Measurements from ENCODE around the gene CTXN1.
A peak's percentile ranks its signal among the peaks of the same experiment; 100 is the strongest.

Gene CTXN1

DNA sequence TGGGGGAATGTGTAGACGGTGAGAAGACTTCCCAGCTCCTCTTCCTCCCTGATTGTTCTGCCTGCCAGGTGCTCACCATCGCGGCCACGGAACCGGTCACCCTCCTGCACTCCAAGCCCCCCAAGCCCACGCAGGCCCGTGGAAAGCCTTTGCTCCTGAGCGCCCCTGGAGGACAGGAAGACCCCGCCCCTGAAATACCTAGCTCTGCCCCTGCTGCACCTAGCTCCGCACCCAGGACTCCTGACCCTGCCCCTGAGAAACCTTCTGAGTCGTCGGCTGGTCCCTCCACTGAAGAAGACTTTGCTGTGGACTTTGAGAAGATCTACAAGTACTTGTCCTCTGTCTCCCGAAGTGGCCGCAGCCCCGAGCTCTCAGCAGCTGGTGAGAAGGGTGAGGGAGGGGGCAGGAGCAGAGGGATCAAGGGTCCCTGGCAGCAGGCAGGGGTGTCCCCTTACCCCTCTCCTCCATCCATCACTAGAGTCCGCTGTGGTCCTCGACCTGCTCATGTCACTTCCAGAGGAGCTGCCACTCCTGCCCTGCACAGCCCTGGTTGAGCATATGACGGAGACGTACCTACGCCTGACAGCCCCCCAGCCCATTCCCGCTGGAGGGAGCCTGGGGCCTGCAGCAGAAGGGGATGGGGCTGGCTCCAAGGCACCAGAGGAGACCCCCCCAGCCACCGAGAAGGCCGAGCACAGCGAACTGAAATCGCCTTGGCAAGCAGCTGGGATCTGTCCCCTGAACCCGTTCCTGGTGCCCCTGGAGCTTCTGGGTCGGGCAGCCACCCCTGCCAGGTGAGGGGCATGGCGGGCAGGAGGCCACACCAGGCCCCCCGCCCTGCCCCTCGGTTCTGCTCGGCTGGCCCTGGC, 3.7 kb downstream of the CTXN1 start:
- DNase-seq (ENCODE audit: extremely low spot score) = no peak
- TF ChIP-seq TARDBP (IDR thresholded peaks at IDR 0.05) (no peak), LEF1 (IDR thresholded peaks at IDR 0.05; ENCODE audit: borderline replicate concordance) (no peak), SUZ12 (IDR thresholded peaks at IDR 0.05) (no peak), SP1 (IDR thresholded peaks at IDR 0.05) (no peak), FOXM1 (IDR thresholded peaks at IDR 0.05; ENCODE audit: borderline replicate concordance) (no peak), BHLHE40 (IDR thresholded peaks at IDR 0.05; ENCODE audit: borderline replicate concordance) (no peak), ELF4 (IDR thresholded peaks at IDR 0.05) (no peak), HDGF (IDR thresholded peaks at IDR 0.05; ENCODE audit: borderline replicate concordance) (no peak), CTBP1 (IDR thresholded peaks at IDR 0.05; ENCODE audit: borderline replicate concordance) (no peak), NFRKB (IDR thresholded peaks at IDR 0.05) (no peak), L3MBTL2 (conservative IDR thresholded peaks at IDR 0.05) (no peak), ARNT (IDR thresholded peaks at IDR 0.05) (no peak), ZNF384 (IDR thresholded peaks at IDR 0.05) (no peak), FOXK2 (IDR thresholded peaks at IDR 0.05) (no peak), FOXA1 (IDR thresholded peaks at IDR 0.05) (no peak)
- TF ChIP-seq, protein P1, sequence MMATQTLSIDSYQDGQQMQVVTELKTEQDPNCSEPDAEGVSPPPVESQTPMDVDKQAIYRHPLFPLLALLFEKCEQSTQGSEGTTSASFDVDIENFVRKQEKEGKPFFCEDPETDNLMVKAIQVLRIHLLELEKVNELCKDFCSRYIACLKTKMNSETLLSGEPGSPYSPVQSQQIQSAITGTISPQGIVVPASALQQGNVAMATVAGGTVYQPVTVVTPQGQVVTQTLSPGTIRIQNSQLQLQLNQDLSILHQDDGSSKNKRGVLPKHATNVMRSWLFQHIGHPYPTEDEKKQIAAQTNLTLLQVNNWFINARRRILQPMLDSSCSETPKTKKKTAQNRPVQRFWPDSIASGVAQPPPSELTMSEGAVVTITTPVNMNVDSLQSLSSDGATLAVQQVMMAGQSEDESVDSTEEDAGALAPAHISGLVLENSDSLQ (IDR thresholded peaks at IDR 0.05) = no peak
- POLR2A ChIA-PET = interaction anchor here (1.4 to 3.3 kb wide), 2 partner anchors 22 to 35 kb away, joined by 6 to 27 read pairs; partner anchors contain the start of genes LRRC8E and TIMM44
- CTCF ChIA-PET = interaction anchor here (2.9 kb wide), 1 partner anchor 53 kb away, joined by 19 read pairs; no protein-coding TSS in a partner anchor

DNA sequence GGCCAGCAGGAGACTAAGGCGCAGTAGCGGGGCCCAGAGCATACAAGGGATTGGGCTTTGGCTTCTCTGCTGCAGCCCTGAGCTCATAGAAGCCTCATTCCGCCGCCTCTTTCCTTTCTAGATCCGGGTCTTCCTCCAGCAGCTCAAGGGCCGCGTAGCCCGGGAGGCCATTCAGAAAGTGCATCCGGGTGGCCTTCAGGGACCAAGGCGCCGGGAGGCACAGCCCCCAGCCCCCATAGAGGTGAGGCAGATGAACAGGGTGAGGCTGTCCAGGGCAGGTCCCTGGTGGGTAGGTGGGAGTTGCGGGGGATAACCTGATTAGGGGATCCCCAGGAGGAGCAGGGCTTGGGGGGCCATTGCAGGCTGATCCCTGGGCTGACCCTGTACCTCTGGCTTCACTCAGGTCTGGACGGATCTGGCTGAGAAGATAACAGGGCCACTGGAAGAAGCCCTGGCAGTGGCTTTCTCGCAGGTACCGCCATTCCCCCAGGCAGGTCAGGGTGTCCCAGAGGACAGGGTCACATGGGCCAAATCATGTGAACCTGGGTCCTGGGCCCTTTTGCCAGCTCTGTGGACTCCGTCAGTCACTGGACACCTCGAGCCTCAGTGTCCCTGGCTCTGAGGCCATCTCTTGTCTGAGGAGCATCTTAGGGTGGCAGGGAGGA, 4.5 kb downstream of the CTXN1 start:
- POLR2A ChIA-PET = interaction anchor here (1.4 to 3.3 kb wide), 4 partner anchors 18 to 52 kb away, joined by 6 to 30 read pairs (median 22); partner anchors contain the start of genes LRRC8E, MAP2K7 and TIMM44
- DNase-seq (ENCODE audit: extremely low spot score) = no peak
- no peak for TF ChIP-seq NFRKB (IDR thresholded peaks at IDR 0.05)
- TF ChIP-seq HDGF (IDR thresholded peaks at IDR 0.05; ENCODE audit: borderline replicate concordance) = no peak
- no peak for TF ChIP-seq FOXM1 (IDR thresholded peaks at IDR 0.05; ENCODE audit: borderline replicate concordance)
- TF ChIP-seq BHLHE40 (IDR thresholded peaks at IDR 0.05; ENCODE audit: borderline replicate concordance) = no peak
- TF ChIP-seq SP1 (IDR thresholded peaks at IDR 0.05) = no peak
- TF ChIP-seq LEF1 (IDR thresholded peaks at IDR 0.05; ENCODE audit: borderline replicate concordance) = no peak
- no peak for TF ChIP-seq ZNF384 (IDR thresholded peaks at IDR 0.05)
- TF ChIP-seq ELF4 (IDR thresholded peaks at IDR 0.05) = no peak
- CTCF ChIA-PET = interaction anchor here (0.6 to 2.9 kb wide), 4 partner anchors 13 to 52 kb away, joined by 3 to 19 read pairs (median 4); no protein-coding TSS in a partner anchor

DNA sequence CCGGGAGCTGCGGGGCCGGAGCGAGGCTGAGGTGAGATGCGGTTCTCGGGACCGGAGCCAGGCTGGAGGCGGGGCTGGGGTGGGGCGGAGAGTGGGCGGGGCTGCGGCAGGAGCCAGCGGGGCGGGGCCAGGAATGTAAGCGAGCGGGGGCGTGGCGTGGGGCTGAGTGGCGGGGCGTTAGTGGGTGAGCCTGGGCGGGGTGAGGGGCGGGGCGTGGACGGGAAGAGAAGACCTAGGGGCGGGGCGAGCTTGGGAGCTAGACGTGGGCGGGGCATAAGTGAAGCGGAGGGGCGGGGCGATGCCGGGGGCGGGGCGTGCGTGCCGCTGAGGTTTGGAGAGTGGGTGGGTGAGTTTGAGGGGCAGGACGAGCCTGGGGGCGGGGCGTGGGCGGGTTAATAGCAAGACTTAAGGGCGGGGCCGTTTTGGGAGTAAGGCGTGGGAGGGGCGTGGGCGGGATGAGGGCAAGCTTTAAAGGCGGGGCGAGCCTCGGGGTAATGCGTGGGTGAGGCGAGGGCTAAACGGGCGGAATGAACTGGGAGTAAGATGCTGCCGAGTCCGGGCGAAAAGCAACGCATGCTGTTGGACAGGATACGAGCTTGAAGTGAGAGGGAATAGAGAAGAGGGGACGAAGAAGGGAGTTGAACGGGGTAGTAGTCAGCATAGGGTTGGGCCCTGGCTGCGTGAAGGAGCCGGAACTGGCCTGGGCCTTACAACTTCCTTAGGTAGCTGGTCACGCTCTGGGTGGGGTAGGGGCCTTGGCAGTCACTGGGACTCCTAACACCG, 5.2 kb downstream of the CTXN1 start:
- POLR2A ChIA-PET = interaction anchor here (0.8 to 3.3 kb wide), 11 partner anchors 9 to 291 kb away, joined by 3 to 30 read pairs (median 6); partner anchors contain the start of genes LRRC8E, MAP2K7, PET100 and TIMM44
- TF ChIP-seq, protein P1 (IDR thresholded peaks at IDR 0.05) = peak; percentile 48
- no peak for TF ChIP-seq HDGF (IDR thresholded peaks at IDR 0.05; ENCODE audit: borderline replicate concordance)
- no peak for TF ChIP-seq FOXA1 (IDR thresholded peaks at IDR 0.05)
- no peak for TF ChIP-seq ELF4 (IDR thresholded peaks at IDR 0.05)
- no peak for TF ChIP-seq LEF1 (IDR thresholded peaks at IDR 0.05; ENCODE audit: borderline replicate concordance)
- no peak; the same call in 1 of the 2 replicates for TF ChIP-seq L3MBTL2 (conservative IDR thresholded peaks at IDR 0.05)
- DNase-seq (ENCODE audit: extremely low spot score) = peak; percentile 94
- CTCF ChIA-PET = interaction anchor here (0.6 to 2.9 kb wide), 7 partner anchors 8 to 68 kb away, joined by 3 to 19 read pairs (median 3); partner anchors contain the start of gene MAP2K7

DNA sequence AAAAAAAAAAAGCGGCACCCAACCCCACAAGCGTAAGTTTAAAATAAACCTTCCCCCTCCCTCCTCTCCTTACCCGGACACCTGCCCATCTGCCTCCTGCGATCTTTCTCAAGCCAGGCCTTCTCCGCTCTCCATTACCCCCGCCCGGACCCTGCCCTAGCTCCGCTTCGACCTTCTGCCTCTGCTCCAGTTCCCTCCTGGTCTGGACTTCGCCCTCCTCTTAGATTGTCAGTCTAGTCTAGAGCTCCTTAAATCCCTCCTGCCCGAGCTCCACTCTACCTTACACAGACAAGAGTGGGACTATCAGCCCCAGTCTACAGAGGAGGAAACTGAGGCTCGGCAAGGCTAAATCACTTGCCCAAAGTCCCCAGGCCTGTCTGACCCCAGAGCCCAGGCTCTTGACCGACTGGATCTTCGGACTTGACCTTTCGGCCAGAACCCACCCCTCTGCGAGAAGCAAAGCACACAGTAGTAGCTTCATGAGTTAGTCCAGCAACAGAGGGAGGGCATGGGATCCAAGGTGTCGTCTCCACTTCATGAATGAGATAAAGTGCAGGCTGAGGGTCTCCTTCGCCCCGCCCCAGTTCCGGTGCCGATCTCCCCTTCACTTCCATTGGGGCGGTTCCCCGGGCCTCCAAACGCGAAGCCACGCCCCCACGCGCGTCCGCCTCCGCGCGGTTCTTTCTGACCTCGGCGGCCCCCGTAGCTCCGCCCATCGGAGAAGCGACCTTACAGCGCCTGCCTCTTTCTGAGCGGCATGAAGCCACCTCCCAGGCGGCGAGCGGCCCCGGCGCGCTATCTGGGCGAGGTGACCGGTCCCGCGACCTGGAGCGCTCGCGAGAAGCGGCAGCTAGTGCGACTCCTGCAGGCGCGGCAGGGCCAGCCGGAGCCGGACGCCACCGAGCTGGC, 6.1 kb downstream of the CTXN1 start, which contains the start of gene SNAPC2:
Gene SNAPC2 (plus strand): TSS at position 729 of the 909 bp plus-strand sequence. CDS start 29 bp downstream, at position 758.
- no peak; the same call in 1 of the 2 replicates for TF ChIP-seq L3MBTL2 (conservative IDR thresholded peaks at IDR 0.05)
- TF ChIP-seq FOXM1 (IDR thresholded peaks at IDR 0.05; ENCODE audit: borderline replicate concordance) = no peak
- TF ChIP-seq SP1 (IDR thresholded peaks at IDR 0.05) = 0 out of 2 replicates have a peak, but pooled peaks have one; percentile 53
- TF ChIP-seq LEF1 (IDR thresholded peaks at IDR 0.05; ENCODE audit: borderline replicate concordance) = no peak
- no peak for TF ChIP-seq ARNT (IDR thresholded peaks at IDR 0.05)
- TF ChIP-seq BHLHE40 (IDR thresholded peaks at IDR 0.05; ENCODE audit: borderline replicate concordance) = no peak
- no peak for TF ChIP-seq NFRKB (IDR thresholded peaks at IDR 0.05)
- no peak for TF ChIP-seq ZNF384 (IDR thresholded peaks at IDR 0.05)
- no peak for TF ChIP-seq FOXK2 (IDR thresholded peaks at IDR 0.05)
- TF ChIP-seq, protein P1 (IDR thresholded peaks at IDR 0.05) = 0 out of 2 replicates have a peak, but pooled peaks have one; percentile 12
- no peak for TF ChIP-seq ELF4 (IDR thresholded peaks at IDR 0.05)
- TF ChIP-seq FOXA1 (IDR thresholded peaks at IDR 0.05) = no peak
- TF ChIP-seq HDGF (IDR thresholded peaks at IDR 0.05; ENCODE audit: borderline replicate concordance) = peak; percentile 62; the same call in 1 of the 2 replicates
- no peak for TF ChIP-seq TARDBP (IDR thresholded peaks at IDR 0.05)

More for the DNA sequence above, 6.1 kb downstream of the CTXN1 start, which contains the start of gene SNAPC2:
- ChIA-PET POLR2A (interaction anchor here (0.6 to 3.3 kb wide), 13 partner anchors 8 to 290 kb away, joined by 3 to 30 read pairs (median 4); partner anchors contain the start of genes LRRC8E, MAP2K7, PET100 and TIMM44), CTCF (interaction anchor here (0.8 to 2.9 kb wide), 6 partner anchors 9 to 67 kb away, joined by 3 to 19 read pairs (median 3); partner anchors contain the start of gene MAP2K7)
- DNase-seq (ENCODE audit: extremely low spot score) = peak; percentile 85
